Testis (tissue), 2 donors: ENCODE measurements around the gene FARP2.

Source experiments
- POLR2A ChIP-seq: fragments of 450-650 bp; IDR thresholded peaks from one replicate; pipeline ENCODE4 v1.6.1; 2017; ENCODE audit warnings: antibody characterized with exemption, mild to moderate bottlenecking, moderate library complexity
- TF ChIP-seq, protein P1 (sequence below), 3 experiments: fragments of 450-650 bp in 2 of 3; fragments of 200-600 bp in 1 of 3; sonication (generic) in 1 of 3; IDR thresholded peaks; one replicate each; pipeline ENCODE4 v1.5.1; 2016 to 2019; ENCODE audit warnings: antibody characterized with exemption in 3 of 3, mild to moderate bottlenecking in 2 of 3, moderate library complexity in 1 of 3

DNA sequence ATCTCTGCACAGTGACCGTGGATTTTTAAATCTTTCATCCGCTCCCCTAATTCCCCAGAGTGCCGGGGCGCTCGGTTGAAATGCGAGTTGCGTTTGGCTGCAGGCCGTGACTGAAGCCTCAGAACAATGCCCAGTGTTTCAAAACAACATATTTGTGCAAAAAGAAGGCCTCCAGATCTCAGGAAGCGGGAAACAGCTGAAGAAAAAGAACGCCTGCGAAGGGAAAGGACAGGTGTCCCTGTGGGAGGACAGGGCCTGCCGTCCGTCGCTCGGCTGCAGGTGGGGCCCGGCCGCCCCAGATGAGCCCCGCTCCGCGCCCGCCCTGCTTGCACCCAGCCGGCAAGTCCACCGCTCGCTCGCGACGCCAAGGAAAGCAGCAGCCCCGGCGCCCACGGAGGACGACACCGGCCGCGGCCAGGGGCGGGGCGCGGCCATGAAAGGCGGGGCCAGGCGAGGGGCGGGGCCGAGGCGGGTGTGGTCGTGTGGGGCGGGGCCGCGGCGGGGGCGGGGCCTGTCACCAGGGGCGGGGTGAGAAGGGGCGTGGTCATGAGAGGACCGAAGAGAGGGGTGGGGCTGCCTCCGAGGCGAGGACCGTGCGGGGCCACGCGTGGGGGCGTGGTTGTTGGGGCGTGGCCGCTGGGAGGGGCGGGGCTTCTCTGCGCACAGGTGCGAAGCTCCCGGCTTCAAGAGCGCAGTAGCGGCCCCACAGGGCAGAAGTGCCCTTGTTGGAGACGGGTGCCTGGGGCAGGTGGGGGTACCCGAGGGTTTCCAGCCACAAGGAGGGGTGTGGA, 184.9 kb downstream of the FARP2 start:
- no peak for TF ChIP-seq POLR2A
- TF ChIP-seq, protein P1, sequence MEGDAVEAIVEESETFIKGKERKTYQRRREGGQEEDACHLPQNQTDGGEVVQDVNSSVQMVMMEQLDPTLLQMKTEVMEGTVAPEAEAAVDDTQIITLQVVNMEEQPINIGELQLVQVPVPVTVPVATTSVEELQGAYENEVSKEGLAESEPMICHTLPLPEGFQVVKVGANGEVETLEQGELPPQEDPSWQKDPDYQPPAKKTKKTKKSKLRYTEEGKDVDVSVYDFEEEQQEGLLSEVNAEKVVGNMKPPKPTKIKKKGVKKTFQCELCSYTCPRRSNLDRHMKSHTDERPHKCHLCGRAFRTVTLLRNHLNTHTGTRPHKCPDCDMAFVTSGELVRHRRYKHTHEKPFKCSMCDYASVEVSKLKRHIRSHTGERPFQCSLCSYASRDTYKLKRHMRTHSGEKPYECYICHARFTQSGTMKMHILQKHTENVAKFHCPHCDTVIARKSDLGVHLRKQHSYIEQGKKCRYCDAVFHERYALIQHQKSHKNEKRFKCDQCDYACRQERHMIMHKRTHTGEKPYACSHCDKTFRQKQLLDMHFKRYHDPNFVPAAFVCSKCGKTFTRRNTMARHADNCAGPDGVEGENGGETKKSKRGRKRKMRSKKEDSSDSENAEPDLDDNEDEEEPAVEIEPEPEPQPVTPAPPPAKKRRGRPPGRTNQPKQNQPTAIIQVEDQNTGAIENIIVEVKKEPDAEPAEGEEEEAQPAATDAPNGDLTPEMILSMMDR (IDR thresholded peaks at IDR 0.05), result no peak
